CD14-positive monocyte (primary cell): ENCODE data around the gene KIAA0232. TPM values are rescaled to one million over a fixed set of nuclear protein-coding genes. Genes with fewer than 3 reads are reported as not detected.

Experiments
- DNase-seq, 3 donors: peaks; one replicate each; pipeline ENCODE4 v3.0.0-alpha.2; 2011 to 2022
- H2AFZ ChIP-seq: 2 replicates; pipeline ENCODE4 v1.6.0; 2012; ENCODE audit warnings: mild to moderate bottlenecking, low read depth, low read length, inconsistent platforms; ENCODE audit not compliant: insufficient read depth, poor library complexity, severe bottlenecking
- H3K27ac ChIP-seq, 2 donors: 1 replicate in 1 of 2; 2 replicates in 1 of 2; pipeline ENCODE4 v1.5.1; 2012 to 2013; ENCODE audit warnings: low read length in 2 of 2, control low read depth in 1 of 2, inconsistent platforms in 1 of 2, low read depth in 1 of 2, mild to moderate bottlenecking in 1 of 2
- H3K27me3 ChIP-seq, 2 donors: one replicate each; pipeline versions ENCODE4 v1.6.0 to v1.6.1; 2011 to 2013; ENCODE audit warnings: low read length in 2 of 2; ENCODE audit not compliant: control insufficient read depth in 2 of 2, insufficient read depth in 2 of 2
- H3K36me3 ChIP-seq, 2 donors: replicated peaks in 1 of 2; 1 replicate in 1 of 2; 2 replicates in 1 of 2; pipeline versions ENCODE4 v1.5.1 to v1.6.1; 2012 to 2013; ENCODE audit warnings: low read length in 2 of 2, control low read depth in 1 of 2, inconsistent platforms in 1 of 2, mild to moderate bottlenecking in 1 of 2; ENCODE audit not compliant: insufficient read depth in 2 of 2, control insufficient read depth in 1 of 2
- H3K4me1 ChIP-seq, 2 donors: 1 replicate in 1 of 2; 2 replicates in 1 of 2; pipeline versions ENCODE4 v1.5.1 to v1.6.1; 2012 to 2013; ENCODE audit warnings: low read length in 2 of 2, control low read depth in 1 of 2, inconsistent platforms in 1 of 2, mild to moderate bottlenecking in 1 of 2, moderate library complexity in 1 of 2; ENCODE audit not compliant: insufficient read depth in 2 of 2, control insufficient read depth in 1 of 2
- H3K4me2 ChIP-seq: replicated peaks from 2 replicates; pipeline ENCODE3; 2012; ENCODE audit warnings: low read length, moderate library complexity, mild to moderate bottlenecking; ENCODE audit not compliant: poor library complexity, severe bottlenecking; ENCODE audit errors: extremely low read depth
- H3K4me3 ChIP-seq, 3 experiments: fragments of 200-600 bp in 1 of 3; sonication (generic) in 1 of 3; replicated peaks in 1 of 3; 1 replicate in 2 of 3; 2 replicates in 1 of 3; pipeline ENCODE4 v1.5.1; 2011 to 2013; ENCODE audit warnings: low read length in 3 of 3, mild to moderate bottlenecking in 3 of 3, control low read depth in 2 of 3, low read depth in 2 of 3, inconsistent platforms in 1 of 3, moderate library complexity in 1 of 3
- H3K79me2 ChIP-seq: 2 replicates; pipeline ENCODE4 v1.6.0; 2012; ENCODE audit warnings: mild to moderate bottlenecking, control low read depth, inconsistent platforms, low read length, moderate library complexity; ENCODE audit not compliant: insufficient read depth
- H3K9ac ChIP-seq: 2 replicates; pipeline ENCODE4 v1.6.0; 2017; ENCODE audit warnings: low read length, mild to moderate bottlenecking; ENCODE audit not compliant: insufficient read depth, poor library complexity, severe bottlenecking
- H3K9me3 ChIP-seq, 2 donors: replicated peaks in 1 of 2; 1 replicate in 1 of 2; 2 replicates in 1 of 2; pipeline versions ENCODE4 v1.5.1 to v1.6.1; 2012 to 2013; ENCODE audit warnings: low read length in 2 of 2, control low read depth in 1 of 2; ENCODE audit not compliant: control insufficient read depth in 1 of 2, insufficient read depth in 1 of 2
- H4K20me1 ChIP-seq: 2 replicates; pipeline ENCODE4 v1.6.0; 2012; ENCODE audit warnings: mild to moderate bottlenecking, low read length, control low read depth, moderate library complexity; ENCODE audit not compliant: insufficient read depth
- H3K27ac Mint-ChIP-seq, 7 donors: one replicate each; pipeline ENCODE4 v1.8.0; 2020; ENCODE audit warnings: mild to moderate bottlenecking in 7 of 7, mixed read lengths in 7 of 7, moderate library complexity in 6 of 7, inconsistent platforms in 2 of 7
- H3K27me3 Mint-ChIP-seq, 3 donors: one replicate each; pipeline ENCODE4 v1.8.0; 2021 to 2022; ENCODE audit warnings: low read depth in 3 of 3, mild to moderate bottlenecking in 3 of 3, mixed read lengths in 3 of 3, moderate library complexity in 3 of 3, inconsistent platforms in 1 of 3
- H3K36me3 Mint-ChIP-seq, 2 donors: one replicate each; pipeline ENCODE4 v1.8.0; 2020; ENCODE audit warnings: mixed read lengths in 2 of 2, inconsistent platforms in 1 of 2, mild to moderate bottlenecking in 1 of 2
- H3K4me1 Mint-ChIP-seq: one replicate; pipeline ENCODE4 v1.8.0; 2020; ENCODE audit warnings: mild to moderate bottlenecking, mixed read lengths
- H3K4me3 Mint-ChIP-seq, 2 donors: one replicate each; pipeline ENCODE4 v1.8.0; 2020; ENCODE audit warnings: mild to moderate bottlenecking in 2 of 2, mixed read lengths in 2 of 2, moderate library complexity in 1 of 2
- H3K9me3 Mint-ChIP-seq, 7 donors: one replicate each; pipeline ENCODE4 v1.8.0; 2020 to 2022; ENCODE audit warnings: mixed read lengths in 7 of 7, mild to moderate bottlenecking in 6 of 7, moderate library complexity in 6 of 7, inconsistent platforms in 2 of 7
- WGBS: methylation state at CpG from one replicate; pipeline ENCODE4 v1.1.5; 2013; ENCODE audit warnings: missing lambda C conversion rate; ENCODE audit not compliant: insufficient coverage; 5-methylcytosine and 5-hydroxymethylcytosine counted together
- intact Hi-C, 2 donors: fragments of 100-400 bp; cut with micrococcal nuclease; formaldehyde crosslinking; loops; one replicate each; pipeline versions ENCODE4 v1.15.0 to v1.15.1; 2023
- polyA plus RNA-seq, 3 donors: library from polyadenylated mRNA; depleted of rRNA in 1 of 3; unstranded in 2 of 3; stranded (reverse) in 1 of 3; fragments of 300-500 nt in 2 of 3; fragments of >200 nt in 1 of 3; fragmentation: Illumina TruSeq in 2 of 3; gene quantifications; 1 replicate in 2 of 3; 2 replicates in 1 of 3; pipeline ENCODE4 v1.2.3, GENCODE V29; 2012 to 2021
- TF ChIP-seq, protein P1 (sequence below): fragments of 200-600 bp; IDR thresholded peaks from one replicate; pipeline ENCODE4 v1.8.0; 2022; ENCODE audit warnings: antibody characterized with exemption, mild to moderate bottlenecking

The KIAA0232 gene
- polyA plus RNA-seq, 3 donors: 12.3 to 27.3 (median 20.6) TPM

DNA sequence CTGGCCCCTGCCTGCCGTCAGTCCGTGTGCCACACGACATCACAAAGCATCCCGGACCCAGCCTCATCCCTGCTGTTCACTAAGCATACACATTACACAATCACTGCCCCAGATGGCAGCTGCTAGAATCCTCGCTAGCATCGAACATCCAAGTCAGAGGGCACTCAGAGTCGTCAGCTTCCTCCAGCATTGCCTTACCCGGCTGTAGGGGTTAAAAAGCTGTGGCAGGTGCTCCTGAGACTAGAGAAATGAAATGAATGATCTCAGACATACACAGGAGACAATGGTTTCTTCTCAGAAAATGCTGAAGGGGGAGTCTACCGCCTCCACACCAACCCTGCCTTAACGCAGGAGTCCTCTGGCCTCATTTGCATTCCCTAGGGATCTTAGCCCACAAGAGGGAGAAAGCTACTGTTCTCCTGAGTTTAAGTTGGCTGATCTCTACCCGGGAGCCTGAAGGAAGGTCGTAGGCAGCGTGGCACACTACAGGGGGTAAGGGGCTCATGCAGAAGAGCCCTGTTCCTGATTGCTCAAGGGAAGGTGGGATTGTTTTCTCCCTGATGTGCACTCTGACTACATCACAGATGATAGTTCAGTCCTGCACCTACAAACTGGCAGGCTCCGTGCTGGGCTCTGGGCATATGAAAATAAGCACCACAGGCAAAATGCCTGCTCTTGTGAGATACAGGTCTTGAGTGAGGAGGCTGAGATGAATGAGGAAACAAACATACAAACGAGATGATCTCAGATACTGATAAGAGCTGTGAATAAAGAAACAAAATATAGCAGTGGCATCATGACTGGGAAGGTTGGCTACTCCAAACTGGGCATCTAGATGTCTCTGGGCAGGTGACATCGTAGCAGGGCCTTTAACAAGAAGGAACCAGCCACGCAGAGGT is 2.6 kb upstream of the KIAA0232 start:
- peaks cover 21% of the 10 kb centered on the region for H3K79me2 ChIP-seq
- H3K4me3 Mint-ChIP-seq: no peak overlapping the region

DNA sequence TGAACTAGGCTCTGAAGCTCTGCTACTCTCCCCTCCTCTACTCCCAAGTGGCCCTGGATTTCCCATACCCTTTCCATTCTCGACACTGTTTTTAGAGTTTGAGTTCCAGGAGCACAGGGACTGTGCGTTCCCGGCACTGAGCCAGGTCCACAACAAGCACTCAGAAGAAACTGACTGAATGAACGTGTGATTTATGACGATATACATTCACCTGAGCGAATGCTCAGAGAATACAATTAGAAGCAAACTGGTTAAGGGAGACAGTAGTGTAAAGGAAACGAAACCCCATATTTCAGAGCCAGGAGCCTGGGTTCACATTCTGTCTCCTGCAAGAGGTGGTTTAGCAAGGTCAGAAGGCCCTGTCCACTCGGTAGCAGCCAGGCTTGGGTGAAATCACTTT is 1.4 kb upstream of the KIAA0232 start:
- peaks cover 0 to 2% (median 0%) of the 10 kb centered on the region in 7 donors for H3K9me3 Mint-ChIP-seq
- H3K27me3 Mint-ChIP-seq: peaks cover 0 to 2% (median 2%) of the 10 kb centered on the region in 3 donors
- Histone ChIP-seq H3K4me3 (no peak overlapping the region), H3K4me1 (peaks cover 36 to 55% of the 10 kb centered on the region in 2 donors), H3K4me2 (no peak overlapping the region), H3K27ac (no peak overlapping the region), H3K27me3 (no peaks in the 10 kb centered on the region), H3K36me3 (no peaks in the 10 kb centered on the region), H3K9ac (no peak overlapping the region), H4K20me1 (peaks cover 26% of the 10 kb centered on the region), H3K9me3 (no peaks in the 10 kb centered on the region), H2AFZ (no peak overlapping the region), H3K79me2 (peaks cover 32% of the 10 kb centered on the region)
- peak overlapping the region in 1 of 2 donors; percentile 74 for H3K4me3 Mint-ChIP-seq
- 96% methylated on average over 8 of the region's 8 CpGs for WGBS
- TF ChIP-seq, protein P1, sequence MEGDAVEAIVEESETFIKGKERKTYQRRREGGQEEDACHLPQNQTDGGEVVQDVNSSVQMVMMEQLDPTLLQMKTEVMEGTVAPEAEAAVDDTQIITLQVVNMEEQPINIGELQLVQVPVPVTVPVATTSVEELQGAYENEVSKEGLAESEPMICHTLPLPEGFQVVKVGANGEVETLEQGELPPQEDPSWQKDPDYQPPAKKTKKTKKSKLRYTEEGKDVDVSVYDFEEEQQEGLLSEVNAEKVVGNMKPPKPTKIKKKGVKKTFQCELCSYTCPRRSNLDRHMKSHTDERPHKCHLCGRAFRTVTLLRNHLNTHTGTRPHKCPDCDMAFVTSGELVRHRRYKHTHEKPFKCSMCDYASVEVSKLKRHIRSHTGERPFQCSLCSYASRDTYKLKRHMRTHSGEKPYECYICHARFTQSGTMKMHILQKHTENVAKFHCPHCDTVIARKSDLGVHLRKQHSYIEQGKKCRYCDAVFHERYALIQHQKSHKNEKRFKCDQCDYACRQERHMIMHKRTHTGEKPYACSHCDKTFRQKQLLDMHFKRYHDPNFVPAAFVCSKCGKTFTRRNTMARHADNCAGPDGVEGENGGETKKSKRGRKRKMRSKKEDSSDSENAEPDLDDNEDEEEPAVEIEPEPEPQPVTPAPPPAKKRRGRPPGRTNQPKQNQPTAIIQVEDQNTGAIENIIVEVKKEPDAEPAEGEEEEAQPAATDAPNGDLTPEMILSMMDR: no peak
- intact Hi-C loops: loop anchor here (5.0 to 10.0 kb wide), 4 partner anchors 36 to 284 kb away; partner anchors contain the start of genes BLOC1S4 (in 1 of the 2) and GRPEL1 (in 1 of the 2)
- peak overlapping the region in 1 of 7 donors; percentile 7 for H3K27ac Mint-ChIP-seq
- H3K36me3 Mint-ChIP-seq: peaks cover 7 to 12% of the 10 kb centered on the region in 2 donors
- no peak for DNase-seq
- H3K4me1 Mint-ChIP-seq: peaks cover 64% of the 10 kb centered on the region

More for the DNA sequence above, 2.6 kb upstream of the KIAA0232 start:
- no peak overlapping the region for H3K27ac ChIP-seq
- no peak for DNase-seq
- H3K4me3 ChIP-seq: no peak overlapping the region
- H3K36me3 Mint-ChIP-seq: peaks cover 2% of the 10 kb centered on the region in 2 donors
- no peak overlapping the region for H2AFZ ChIP-seq
- H3K36me3 ChIP-seq: no peaks in the 10 kb centered on the region
- H4K20me1 ChIP-seq: peaks cover 14% of the 10 kb centered on the region
- H3K4me2 ChIP-seq: no peak overlapping the region
- H3K27me3 ChIP-seq: no peaks in the 10 kb centered on the region
- no peak overlapping the region for H3K27ac Mint-ChIP-seq
- WGBS: 62% methylated on average over 6 of the region's 17 CpGs
- no peak overlapping the region for H3K9ac ChIP-seq
- H3K4me1 Mint-ChIP-seq: peaks cover 64% of the 10 kb centered on the region
- peaks cover 0 to 4% (median 2%) of the 10 kb centered on the region in 3 donors for H3K27me3 Mint-ChIP-seq
- intact Hi-C loops: loop anchor here (5.0 to 10.0 kb wide), 5 partner anchors 37 to 285 kb away; partner anchors contain the start of genes BLOC1S4 (in 1 of the 2) and GRPEL1 (in 1 of the 2)
- TF ChIP-seq, protein P1: no peak
- H3K9me3 Mint-ChIP-seq: peaks cover 0 to 2% (median under 1%) of the 10 kb centered on the region in 7 donors
- H3K4me1 ChIP-seq: peaks cover 44 to 61% of the 10 kb centered on the region in 2 donors
- H3K9me3 ChIP-seq: no peaks in the 10 kb centered on the region
